HCEC 1CT (cell line): Measurements from ENCODE around the gene UPF3B.
A peak's percentile ranks its signal among the peaks of the same experiment; 100 is the strongest.
"Not testable (repeated sequence)": the region's sequence is repeated elsewhere in the genome, so short reads cannot be mapped to it uniquely, and the experiment has no call there.

Experiments
- DNase-seq: peaks from one replicate; pipeline ENCODE4 v3.0.0-alpha.2; 2017

The UPF3B gene

GRCh38 chrX:119852382-119853353, at the start of gene UPF3B:
Gene UPF3B (minus strand): TSS chrX:119852963. CDS start chrX:119852928, 35 bp downstream.
- peak; percentile 96 for DNase-seq

GRCh38 chrX:119900976-119901375, 48.2 kb upstream of the UPF3B start:
- no peak for DNase-seq

GRCh38 chrX:119899125-119899524, 46.4 kb upstream of the UPF3B start:
- no peak for DNase-seq

GRCh38 chrX:119895843-119896326, 43.1 kb upstream of the UPF3B start, which contains the start of gene AKAP14:
Gene AKAP14 (plus strand): TSS chrX:119895893. CDS start chrX:119903224, 7,331 bp downstream.
- DNase-seq = no peak

- DNase-seq = not testable (repeated sequence)
Observed at GRCh38 chrX:119891961-119892692, 39.4 kb upstream of the UPF3B start.

GRCh38 chrX:119890626-119891025, 37.9 kb upstream of the UPF3B start:
- not testable (repeated sequence) for DNase-seq

- peak; percentile 14 for DNase-seq
Observed at GRCh38 chrX:119887721-119888425, 35.1 kb upstream of the UPF3B start.

GRCh38 chrX:119885554-119886428, 33.0 kb upstream of the UPF3B start:
- DNase-seq = no peak

- DNase-seq = peak; percentile 32
Observed at GRCh38 chrX:119880552-119881437, 28.0 kb upstream of the UPF3B start.

GRCh38 chrX:119880076-119880475, 27.3 kb upstream of the UPF3B start:
- no peak for DNase-seq

GRCh38 chrX:119878740-119879139, 26.0 kb upstream of the UPF3B start:
- no peak for DNase-seq

- DNase-seq = peak; percentile 81
Observed at GRCh38 chrX:119871599-119872395, 19.0 kb upstream of the UPF3B start, which contains the start of the genes NDUFA1 and RNF113A. Gene NDUFA1 (plus strand): TSS chrX:119871832. CDS start chrX:119871912, 80 bp downstream. Gene RNF113A (minus strand): TSS chrX:119871733. CDS start chrX:119871613, 120 bp downstream.

GRCh38 chrX:119871245-119871598, 18.5 kb upstream of the UPF3B start:
- no peak for DNase-seq

- DNase-seq = peak; percentile 6
Observed at GRCh38 chrX:119870626-119871131, 17.9 kb upstream of the UPF3B start.

GRCh38 chrX:119853444-119853843, 681 bp upstream of the UPF3B start:
- DNase-seq = no peak

- no peak for DNase-seq
Observed at GRCh38 chrX:119833905-119834304, 18.9 kb downstream of the UPF3B start.

GRCh38 chrX:119828446-119828845, 24.3 kb downstream of the UPF3B start:
- DNase-seq = no peak

GRCh38 chrX:119826399-119826959, 26.3 kb downstream of the UPF3B start:
- peak; percentile 11 for DNase-seq

- DNase-seq = not testable (repeated sequence)
Observed at GRCh38 chrX:119824221-119824620, 28.5 kb downstream of the UPF3B start.
